Thoracic aorta (tissue), 2 donors: ENCODE measurements around the gene MAPK4. TPM values are rescaled to one million over a fixed set of nuclear protein-coding genes. Genes with fewer than 3 reads are reported as not detected.
"Not testable (repeated sequence)": the region's sequence is repeated elsewhere in the genome, so short reads cannot be mapped to it uniquely, and the experiment has no call there.

Source experiments
- ATAC-seq: fragments of 150-250 bp; one replicate; pipeline ENCODE4 v1.8.0; 2017; ENCODE audit warnings: low read depth; ENCODE audit not compliant: insufficient number of reproducible peaks, low FRiP score
- DNase-seq: peaks from one replicate; pipeline ENCODE4 v3.0.0-alpha.2; 2020; ENCODE audit warnings: low spot score
- H3K27ac ChIP-seq, 2 donors: fragments of 200-600 bp; sonication (generic); 1 replicate in 1 of 2; 2 replicates in 1 of 2; pipeline ENCODE4 v1.5.1; 2016; ENCODE audit warnings: mild to moderate bottlenecking in 2 of 2, moderate library complexity in 2 of 2
- H3K27me3 ChIP-seq: fragments of 200-600 bp; sonication (generic); replicated peaks from 2 replicates; pipeline ENCODE4 v1.6.0; 2016; ENCODE audit warnings: mild to moderate bottlenecking; ENCODE audit not compliant: insufficient read depth
- H3K36me3 ChIP-seq: fragments of 200-600 bp; sonication (generic); one replicate; pipeline ENCODE4 v1.5.1; 2016
- H3K4me1 ChIP-seq, 2 donors: fragments of 200-600 bp; sonication (generic); 1 replicate in 1 of 2; 2 replicates in 1 of 2; pipeline versions ENCODE4 v1.5.1 to v1.6.0; 2016; ENCODE audit warnings: low read depth in 2 of 2, mild to moderate bottlenecking in 1 of 2; ENCODE audit not compliant: control insufficient read depth in 1 of 2
- H3K4me3 ChIP-seq: fragments of 200-600 bp; sonication (generic); 2 replicates; pipeline ENCODE4 v1.5.1; 2016; ENCODE audit warnings: mild to moderate bottlenecking
- H3K9me3 ChIP-seq: fragments of 200-600 bp; sonication (generic); 2 replicates; pipeline ENCODE4 v1.5.1; 2016
- total RNA-seq, 2 donors: library from RNA; depleted of rRNA; stranded (reverse); fragments of >200 nt; gene quantifications; one replicate each; pipeline versions ENCODE4 v1.1.0 to v1.2.3, GENCODE V29; 2016
- TF ChIP-seq, protein P1 (sequence below): fragments of 200-600 bp; sonication (generic); IDR thresholded peaks from one replicate; pipeline ENCODE4 v1.5.1; 2019; ENCODE audit warnings: antibody characterized with exemption

The MAPK4 gene
- total RNA-seq, 2 donors from 2014 or later = 1.5 to 4.0 TPM

DNA sequence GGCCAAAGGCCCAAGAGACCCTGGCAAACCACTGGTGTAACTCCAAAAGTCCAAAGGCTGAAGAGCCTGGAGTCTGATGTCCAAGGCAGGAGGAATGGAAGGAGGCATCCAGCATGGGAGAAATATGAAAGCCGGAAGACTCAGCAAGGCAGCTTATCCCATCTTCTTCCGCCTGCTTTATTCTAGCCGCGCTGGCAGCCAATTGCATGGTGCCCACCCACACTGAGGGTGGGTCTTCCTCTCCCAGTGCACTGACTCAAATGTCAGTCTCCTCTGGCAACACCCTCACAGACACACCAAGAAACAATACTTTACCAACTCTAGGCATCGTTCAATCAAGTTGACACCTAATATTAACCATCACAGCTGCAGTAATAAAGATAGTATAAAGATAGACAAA is 34.1 kb downstream of the MAPK4 start:
- DNase-seq (no peak), ATAC-seq (no peak)
- H3K27me3 ChIP-seq = no peaks in the 10 kb centered on the region
- no peak overlapping the region for H3K4me3 ChIP-seq
- no peaks in the 10 kb centered on the region for H3K36me3 ChIP-seq
- H3K27ac ChIP-seq = no peak overlapping the region
- peaks cover 3% of the 10 kb centered on the region for H3K9me3 ChIP-seq
- peaks cover 0 to 3% of the 10 kb centered on the region in 2 donors for H3K4me1 ChIP-seq
- TF ChIP-seq, protein P1, sequence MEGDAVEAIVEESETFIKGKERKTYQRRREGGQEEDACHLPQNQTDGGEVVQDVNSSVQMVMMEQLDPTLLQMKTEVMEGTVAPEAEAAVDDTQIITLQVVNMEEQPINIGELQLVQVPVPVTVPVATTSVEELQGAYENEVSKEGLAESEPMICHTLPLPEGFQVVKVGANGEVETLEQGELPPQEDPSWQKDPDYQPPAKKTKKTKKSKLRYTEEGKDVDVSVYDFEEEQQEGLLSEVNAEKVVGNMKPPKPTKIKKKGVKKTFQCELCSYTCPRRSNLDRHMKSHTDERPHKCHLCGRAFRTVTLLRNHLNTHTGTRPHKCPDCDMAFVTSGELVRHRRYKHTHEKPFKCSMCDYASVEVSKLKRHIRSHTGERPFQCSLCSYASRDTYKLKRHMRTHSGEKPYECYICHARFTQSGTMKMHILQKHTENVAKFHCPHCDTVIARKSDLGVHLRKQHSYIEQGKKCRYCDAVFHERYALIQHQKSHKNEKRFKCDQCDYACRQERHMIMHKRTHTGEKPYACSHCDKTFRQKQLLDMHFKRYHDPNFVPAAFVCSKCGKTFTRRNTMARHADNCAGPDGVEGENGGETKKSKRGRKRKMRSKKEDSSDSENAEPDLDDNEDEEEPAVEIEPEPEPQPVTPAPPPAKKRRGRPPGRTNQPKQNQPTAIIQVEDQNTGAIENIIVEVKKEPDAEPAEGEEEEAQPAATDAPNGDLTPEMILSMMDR = no peak

- H3K9me3 ChIP-seq = peaks cover 3% of the 10 kb centered on the region
- DNase-seq (no peak), ATAC-seq (no peak)
- TF ChIP-seq, protein P1 = no peak
- H3K27me3 ChIP-seq = no peaks in the 10 kb centered on the region
- H3K36me3 ChIP-seq = no peaks in the 10 kb centered on the region
- H3K27ac ChIP-seq = no peak overlapping the region
- peaks cover 0 to 3% of the 10 kb centered on the region in 2 donors for H3K4me1 ChIP-seq
- H3K4me3 ChIP-seq = no peak overlapping the region
These were observed 35.1 kb downstream of the MAPK4 start for GRCh38 chr18:50594942-50595341.

- H3K27me3 ChIP-seq = no peaks in the 10 kb centered on the region
- H3K9me3 ChIP-seq = no peaks in the 10 kb centered on the region
- H3K27ac ChIP-seq = no peak overlapping the region
- DNase-seq (no peak), ATAC-seq (no peak)
- H3K4me3 ChIP-seq = no peak overlapping the region
- TF ChIP-seq, protein P1 = no peak
- no peaks in the 10 kb centered on the region for H3K4me1 ChIP-seq
- H3K36me3 ChIP-seq = no peaks in the 10 kb centered on the region
These were observed 42.6 kb downstream of the MAPK4 start for GRCh38 chr18:50602466-50602865.

GRCh38 chr18:50606609-50607008 is 46.7 kb downstream of the MAPK4 start:
- no peak overlapping the region for H3K4me3 ChIP-seq
- no peaks in the 10 kb centered on the region for H3K27me3 ChIP-seq
- TF ChIP-seq, protein P1 = no peak
- H3K27ac ChIP-seq = no peak overlapping the region
- H3K9me3 ChIP-seq = no peaks in the 10 kb centered on the region
- ATAC-seq (no peak), DNase-seq (no peak)
- H3K4me1 ChIP-seq = no peaks in the 10 kb centered on the region
- no peaks in the 10 kb centered on the region for H3K36me3 ChIP-seq

DNA sequence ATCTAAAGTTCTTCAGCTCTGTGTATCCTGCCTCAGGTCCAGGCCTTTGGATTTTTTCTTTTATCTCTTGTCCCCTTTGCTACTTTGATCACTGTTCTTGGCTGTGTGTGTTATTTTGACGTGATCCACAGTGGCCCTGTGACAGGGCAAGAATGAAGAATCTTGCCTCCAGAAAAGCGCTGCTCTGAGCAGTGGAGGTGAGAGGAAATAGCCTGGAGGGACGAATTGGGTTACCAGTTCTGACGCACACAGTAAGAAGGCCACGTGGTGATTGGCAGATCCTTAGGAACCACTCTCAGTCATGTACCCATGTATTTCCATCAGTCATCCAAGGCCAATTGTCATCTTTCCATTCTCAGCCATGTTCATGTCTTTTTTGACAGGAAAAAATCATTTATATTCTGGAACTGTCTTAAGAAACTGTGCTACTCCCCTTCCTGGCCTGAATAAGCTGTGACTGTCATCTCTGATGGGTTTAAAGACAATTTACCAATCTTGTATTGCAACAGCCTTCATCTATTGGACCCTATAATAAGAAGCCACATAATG is 47.6 kb downstream of the MAPK4 start:
- no peaks in the 10 kb centered on the region for H3K9me3 ChIP-seq
- TF ChIP-seq, protein P1 = no peak
- DNase-seq (no peak), ATAC-seq (no peak)
- H3K27ac ChIP-seq = no peak overlapping the region
- H3K4me3 ChIP-seq = no peak overlapping the region
- no peaks in the 10 kb centered on the region for H3K36me3 ChIP-seq
- no peaks in the 10 kb centered on the region for H3K4me1 ChIP-seq
- no peaks in the 10 kb centered on the region for H3K27me3 ChIP-seq

- not testable (repeated sequence) for H3K27ac ChIP-seq, H3K36me3 ChIP-seq, ATAC-seq, H3K27me3 ChIP-seq, H3K4me3 ChIP-seq, H3K4me1 ChIP-seq, H3K9me3 ChIP-seq, DNase-seq
These were observed 49.3 kb downstream of the MAPK4 start for GRCh38 chr18:50609171-50609570.
